ENCODE data around the gene PRPF31.

The PRPF31 gene

GRCh38 chr19:54141356-54141755, 25.8 kb downstream of the PRPF31 start:
- no peaks in the 10 kb centered on the region for H3K9me3 ChIP-seq (ENCODE audit: control insufficient read depth in 2 of 2, low read length in 2 of 2)
- H3K4me3 ChIP-seq (ENCODE audit: low read length in 2 of 2): no peak overlapping the region
- no peaks in the 10 kb centered on the region for H3K27me3 ChIP-seq (ENCODE audit: control insufficient read depth in 2 of 2, insufficient read depth in 2 of 2, low read length in 2 of 2)
- H3K9ac ChIP-seq (ENCODE audit: low read depth in 1 of 2, low read length in 2 of 2): no peak overlapping the region
- H3K36me3 ChIP-seq (ENCODE audit: control insufficient read depth in 2 of 2, insufficient read depth in 2 of 2, low read length in 2 of 2): peaks cover 49 to 51% of the 10 kb centered on the region in 2 donors
- peaks cover 16 to 17% of the 10 kb centered on the region in 2 donors for H3K4me1 ChIP-seq (ENCODE audit: control insufficient read depth in 2 of 2, insufficient read depth in 2 of 2, low read length in 2 of 2)
- H3K27ac ChIP-seq (ENCODE audit: low read depth in 2 of 2, low read length in 2 of 2): no peak overlapping the region

DNA sequence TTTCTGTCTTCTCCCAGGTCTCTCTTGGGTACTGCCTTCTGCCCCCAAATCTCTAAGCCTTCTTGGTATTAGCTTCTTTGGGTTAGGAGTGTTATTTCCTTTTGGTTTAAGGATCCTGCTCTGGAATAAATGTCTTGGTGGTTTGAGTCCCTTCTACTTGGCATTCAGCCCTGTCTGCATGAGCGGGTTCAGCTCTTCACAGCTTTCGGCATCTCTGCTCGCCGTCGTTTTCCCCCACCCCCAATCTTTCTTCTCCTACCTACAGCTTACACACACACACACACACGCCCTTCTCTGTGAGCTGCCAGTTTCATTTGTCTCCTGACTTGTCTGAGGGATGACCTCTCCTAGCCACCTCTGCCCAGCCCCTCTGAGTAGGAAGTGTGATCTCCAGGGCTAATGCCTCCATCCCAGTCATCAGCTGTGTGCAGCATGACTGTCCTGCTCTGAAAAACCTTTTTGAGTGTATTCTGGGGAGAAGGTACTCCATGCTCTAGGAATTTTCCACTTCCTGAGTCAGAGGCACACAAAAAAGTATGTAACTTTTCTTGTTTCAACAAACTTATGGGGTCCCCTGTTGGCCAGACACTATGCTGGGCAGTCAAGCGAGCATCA, 26.7 kb downstream of the PRPF31 start:
- H3K4me3 ChIP-seq (ENCODE audit: low read length in 2 of 2): no peak overlapping the region
- H3K4me1 ChIP-seq (ENCODE audit: control insufficient read depth in 2 of 2, insufficient read depth in 2 of 2, low read length in 2 of 2): peaks cover 10 to 15% of the 10 kb centered on the region in 2 donors
- H3K27ac ChIP-seq (ENCODE audit: low read depth in 2 of 2, low read length in 2 of 2): no peak overlapping the region
- H3K36me3 ChIP-seq (ENCODE audit: control insufficient read depth in 2 of 2, insufficient read depth in 2 of 2, low read length in 2 of 2): peaks cover 57 to 61% of the 10 kb centered on the region in 2 donors
- no peaks in the 10 kb centered on the region for H3K27me3 ChIP-seq (ENCODE audit: control insufficient read depth in 2 of 2, insufficient read depth in 2 of 2, low read length in 2 of 2)
- no peaks in the 10 kb centered on the region for H3K9me3 ChIP-seq (ENCODE audit: control insufficient read depth in 2 of 2, low read length in 2 of 2)
- no peak overlapping the region for H3K9ac ChIP-seq (ENCODE audit: low read depth in 1 of 2, low read length in 2 of 2)

DNA sequence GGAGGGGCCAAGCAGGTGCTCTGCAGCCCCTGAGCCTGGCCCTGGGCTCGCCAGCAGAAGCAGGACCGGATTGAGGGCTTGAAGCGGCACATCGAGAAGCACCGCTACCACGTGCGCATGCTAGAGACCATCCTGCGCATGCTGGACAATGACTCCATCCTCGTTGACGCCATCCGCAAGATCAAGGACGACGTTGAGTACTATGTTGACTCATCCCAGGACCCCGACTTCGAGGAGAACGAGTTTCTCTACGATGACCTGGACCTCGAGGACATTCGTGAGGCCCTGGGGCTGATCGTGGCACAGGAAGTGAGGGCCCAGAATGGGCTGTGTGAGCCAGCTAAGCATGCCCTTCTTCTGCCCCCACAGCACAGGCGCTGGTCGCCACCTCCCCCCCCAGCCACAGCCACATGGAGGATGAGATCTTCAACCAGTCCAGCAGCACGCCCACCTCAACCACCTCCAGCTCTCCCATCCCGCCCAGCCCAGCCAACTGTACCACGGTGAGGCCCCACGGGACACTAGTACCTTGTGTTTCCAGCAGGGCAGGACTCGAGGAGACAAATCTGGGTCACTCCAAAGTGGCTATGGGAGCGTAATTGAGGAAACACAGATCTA, 30.1 kb downstream of the PRPF31 start:
- H3K27ac ChIP-seq (ENCODE audit: low read depth in 2 of 2, low read length in 2 of 2): no peak overlapping the region
- peaks cover 79 to 84% of the 10 kb centered on the region in 2 donors for H3K36me3 ChIP-seq (ENCODE audit: control insufficient read depth in 2 of 2, insufficient read depth in 2 of 2, low read length in 2 of 2)
- no peak overlapping the region for H3K9ac ChIP-seq (ENCODE audit: low read depth in 1 of 2, low read length in 2 of 2)
- H3K27me3 ChIP-seq (ENCODE audit: control insufficient read depth in 2 of 2, insufficient read depth in 2 of 2, low read length in 2 of 2): no peaks in the 10 kb centered on the region
- H3K4me1 ChIP-seq (ENCODE audit: control insufficient read depth in 2 of 2, insufficient read depth in 2 of 2, low read length in 2 of 2): peaks cover 0 to 2% of the 10 kb centered on the region in 2 donors
- H3K4me3 ChIP-seq (ENCODE audit: low read length in 2 of 2): no peak overlapping the region
- no peaks in the 10 kb centered on the region for H3K9me3 ChIP-seq (ENCODE audit: control insufficient read depth in 2 of 2, low read length in 2 of 2)

- Histone ChIP-seq H3K9ac (ENCODE audit: low read depth in 1 of 2, low read length in 2 of 2) (no peak overlapping the region), H3K9me3 (ENCODE audit: control insufficient read depth in 2 of 2, low read length in 2 of 2) (no peaks in the 10 kb centered on the region), H3K36me3 (ENCODE audit: control insufficient read depth in 2 of 2, insufficient read depth in 2 of 2, low read length in 2 of 2) (peaks cover 83 to 90% of the 10 kb centered on the region in 2 donors), H3K27me3 (ENCODE audit: control insufficient read depth in 2 of 2, insufficient read depth in 2 of 2, low read length in 2 of 2) (no peaks in the 10 kb centered on the region), H3K4me1 (ENCODE audit: control insufficient read depth in 2 of 2, insufficient read depth in 2 of 2, low read length in 2 of 2) (peaks cover 0 to 2% of the 10 kb centered on the region in 2 donors), H3K4me3 (ENCODE audit: low read length in 2 of 2) (no peak overlapping the region), H3K27ac (ENCODE audit: low read depth in 2 of 2, low read length in 2 of 2) (peak overlapping the region in 1 of 2 donors; percentile 23)
These were observed 32.1 kb downstream of the PRPF31 start for GRCh38 chr19:54147676-54148075.

- H3K9me3 ChIP-seq (ENCODE audit: control insufficient read depth in 2 of 2, low read length in 2 of 2): no peaks in the 10 kb centered on the region
- H3K4me3 ChIP-seq (ENCODE audit: low read length in 2 of 2): no peak overlapping the region
- H3K9ac ChIP-seq (ENCODE audit: low read depth in 1 of 2, low read length in 2 of 2): no peak overlapping the region
- no peaks in the 10 kb centered on the region for H3K27me3 ChIP-seq (ENCODE audit: control insufficient read depth in 2 of 2, insufficient read depth in 2 of 2, low read length in 2 of 2)
- H3K4me1 ChIP-seq (ENCODE audit: control insufficient read depth in 2 of 2, insufficient read depth in 2 of 2, low read length in 2 of 2): peaks cover 0 to 2% of the 10 kb centered on the region in 2 donors
- H3K27ac ChIP-seq (ENCODE audit: low read depth in 2 of 2, low read length in 2 of 2): no peak overlapping the region
- peaks cover 78 to 91% of the 10 kb centered on the region in 2 donors for H3K36me3 ChIP-seq (ENCODE audit: control insufficient read depth in 2 of 2, insufficient read depth in 2 of 2, low read length in 2 of 2)
These were observed 32.6 kb downstream of the PRPF31 start for GRCh38 chr19:54148158-54148557.

- H3K9me3 ChIP-seq (ENCODE audit: control insufficient read depth in 2 of 2, low read length in 2 of 2): no peaks in the 10 kb centered on the region
- H3K36me3 ChIP-seq (ENCODE audit: control insufficient read depth in 2 of 2, insufficient read depth in 2 of 2, low read length in 2 of 2): peaks cover 72 to 92% of the 10 kb centered on the region in 2 donors
- H3K27ac ChIP-seq (ENCODE audit: low read depth in 2 of 2, low read length in 2 of 2): no peak overlapping the region
- no peak overlapping the region for H3K9ac ChIP-seq (ENCODE audit: low read depth in 1 of 2, low read length in 2 of 2)
- H3K4me1 ChIP-seq (ENCODE audit: control insufficient read depth in 2 of 2, insufficient read depth in 2 of 2, low read length in 2 of 2): peaks cover 0 to 2% of the 10 kb centered on the region in 2 donors
- H3K27me3 ChIP-seq (ENCODE audit: control insufficient read depth in 2 of 2, insufficient read depth in 2 of 2, low read length in 2 of 2): no peaks in the 10 kb centered on the region
- no peak overlapping the region for H3K4me3 ChIP-seq (ENCODE audit: low read length in 2 of 2)
These were observed 33.7 kb downstream of the PRPF31 start for GRCh38 chr19:54149021-54149812.

DNA sequence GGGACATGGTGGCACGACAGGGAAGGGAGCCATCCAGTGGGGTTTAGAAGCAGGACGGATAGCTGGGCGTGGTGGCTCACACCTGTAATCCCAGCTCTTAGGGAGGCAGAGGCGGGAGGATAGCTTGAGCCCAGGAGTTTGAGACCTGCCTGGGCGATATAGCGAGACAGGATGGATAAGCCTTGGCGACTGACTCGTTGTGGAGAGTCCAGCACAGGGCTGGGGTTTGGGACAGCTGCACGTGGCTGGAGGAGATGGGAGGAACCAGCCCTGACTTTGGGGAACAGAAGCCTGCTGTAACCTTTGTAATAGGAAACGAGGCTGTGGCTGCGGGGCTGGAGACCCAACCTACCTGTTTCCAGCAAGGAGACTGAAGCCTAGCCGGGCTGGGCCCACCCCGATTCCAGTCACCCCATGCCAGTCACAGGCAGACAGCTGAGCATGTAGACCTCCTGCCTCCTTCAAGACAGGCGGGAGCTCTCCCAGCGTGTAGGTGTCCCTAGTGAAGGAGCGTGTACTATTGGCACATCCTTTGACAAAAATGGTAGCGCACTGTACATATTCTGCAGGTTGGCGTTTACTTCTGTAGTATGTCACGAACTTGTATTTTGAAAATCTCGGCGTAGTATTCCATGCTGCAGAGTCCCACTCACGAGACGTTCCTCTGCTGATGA, 35.9 kb downstream of the PRPF31 start:
- Histone ChIP-seq H3K36me3 (ENCODE audit: control insufficient read depth in 2 of 2, insufficient read depth in 2 of 2, low read length in 2 of 2) (peaks cover 68 to 91% of the 10 kb centered on the region in 2 donors), H3K4me1 (ENCODE audit: control insufficient read depth in 2 of 2, insufficient read depth in 2 of 2, low read length in 2 of 2) (peaks cover 0 to 2% of the 10 kb centered on the region in 2 donors), H3K9me3 (ENCODE audit: control insufficient read depth in 2 of 2, low read length in 2 of 2) (no peaks in the 10 kb centered on the region), H3K27me3 (ENCODE audit: control insufficient read depth in 2 of 2, insufficient read depth in 2 of 2, low read length in 2 of 2) (no peaks in the 10 kb centered on the region), H3K9ac (ENCODE audit: low read depth in 1 of 2, low read length in 2 of 2) (no peak overlapping the region), H3K27ac (ENCODE audit: low read depth in 2 of 2, low read length in 2 of 2) (no peak overlapping the region), H3K4me3 (ENCODE audit: low read length in 2 of 2) (no peak overlapping the region)

DNA sequence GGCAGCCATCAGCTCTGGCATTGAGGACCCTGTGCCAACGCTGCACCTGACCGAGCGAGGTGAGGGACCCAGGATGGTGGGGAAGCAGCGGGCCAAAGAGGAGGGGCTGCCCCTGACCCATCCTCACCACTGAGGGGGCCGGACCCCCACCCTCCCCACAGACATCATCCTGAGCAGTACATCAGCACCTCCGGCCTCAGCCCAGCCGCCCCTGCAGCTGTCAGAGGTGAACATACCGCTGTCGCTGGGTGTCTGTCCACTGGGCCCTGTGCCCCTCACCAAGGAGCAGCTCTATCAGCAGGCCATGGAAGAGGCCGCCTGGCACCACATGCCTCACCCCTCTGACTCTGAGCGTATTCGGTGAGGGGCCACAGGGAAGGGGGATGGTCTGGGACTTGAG, 36.7 kb downstream of the PRPF31 start:
- H3K36me3 ChIP-seq (ENCODE audit: control insufficient read depth in 2 of 2, insufficient read depth in 2 of 2, low read length in 2 of 2): peaks cover 68 to 90% of the 10 kb centered on the region in 2 donors
- no peak overlapping the region for H3K9ac ChIP-seq (ENCODE audit: low read depth in 1 of 2, low read length in 2 of 2)
- no peaks in the 10 kb centered on the region for H3K9me3 ChIP-seq (ENCODE audit: control insufficient read depth in 2 of 2, low read length in 2 of 2)
- H3K4me3 ChIP-seq (ENCODE audit: low read length in 2 of 2): no peak overlapping the region
- H3K27ac ChIP-seq (ENCODE audit: low read depth in 2 of 2, low read length in 2 of 2): no peak overlapping the region
- no peaks in the 10 kb centered on the region for H3K27me3 ChIP-seq (ENCODE audit: control insufficient read depth in 2 of 2, insufficient read depth in 2 of 2, low read length in 2 of 2)
- no peaks in the 10 kb centered on the region for H3K4me1 ChIP-seq (ENCODE audit: control insufficient read depth in 2 of 2, insufficient read depth in 2 of 2, low read length in 2 of 2)

GRCh38 chr19:54152878-54153524, 37.4 kb downstream of the PRPF31 start:
- no peaks in the 10 kb centered on the region for H3K27me3 ChIP-seq (ENCODE audit: control insufficient read depth in 2 of 2, insufficient read depth in 2 of 2, low read length in 2 of 2)
- H3K4me1 ChIP-seq (ENCODE audit: control insufficient read depth in 2 of 2, insufficient read depth in 2 of 2, low read length in 2 of 2): peaks cover 0 to under 1% of the 10 kb centered on the region in 2 donors
- peaks cover 64 to 88% of the 10 kb centered on the region in 2 donors for H3K36me3 ChIP-seq (ENCODE audit: control insufficient read depth in 2 of 2, insufficient read depth in 2 of 2, low read length in 2 of 2)
- H3K9ac ChIP-seq (ENCODE audit: low read depth in 1 of 2, low read length in 2 of 2): no peak overlapping the region
- H3K27ac ChIP-seq (ENCODE audit: low read depth in 2 of 2, low read length in 2 of 2): no peak overlapping the region
- no peaks in the 10 kb centered on the region for H3K9me3 ChIP-seq (ENCODE audit: control insufficient read depth in 2 of 2, low read length in 2 of 2)
- H3K4me3 ChIP-seq (ENCODE audit: low read length in 2 of 2): no peak overlapping the region

Measured in mucosa of rectum (tissue), 2 donors.